H9 (cell line): ENCODE measurements around the gene USP21. TPM values are rescaled to one million over a fixed set of nuclear protein-coding genes. Genes with fewer than 3 reads are reported as not detected.

Experiments
- DNase-seq: peaks from one replicate; pipeline ENCODE4 v3.0.0-alpha.2; 2017
- H2AFZ ChIP-seq: one replicate; pipeline ENCODE4 v1.6.1; 2013; ENCODE audit warnings: mild to moderate bottlenecking, low read length, control low read depth, moderate library complexity
- H2AK5ac ChIP-seq: 2 replicates; pipeline ENCODE4 v1.6.1; 2013; ENCODE audit warnings: low read length, control low read depth, mixed read lengths; ENCODE audit not compliant: insufficient read length
- H2BK120ac ChIP-seq: one replicate; pipeline ENCODE4 v1.6.1; 2013; ENCODE audit warnings: low read depth, mild to moderate bottlenecking, low read length, control low read depth, inconsistent platforms; ENCODE audit not compliant: poor library complexity, severe bottlenecking
- H2BK12ac ChIP-seq: 2 replicates; pipeline ENCODE4 v1.6.1; 2013; ENCODE audit warnings: low read length, control low read depth, mixed read lengths, low read depth; ENCODE audit not compliant: insufficient read length
- H2BK15ac ChIP-seq: 2 replicates; pipeline ENCODE4 v1.6.1; 2013; ENCODE audit warnings: low read depth, low read length, control low read depth
- H2BK20ac ChIP-seq: one replicate; pipeline ENCODE4 v1.6.1; 2013; ENCODE audit warnings: low read depth, mild to moderate bottlenecking, low read length, control low read depth, inconsistent platforms; ENCODE audit not compliant: poor library complexity, severe bottlenecking
- H2BK5ac ChIP-seq: 2 replicates; pipeline ENCODE4 v1.6.1; 2013; ENCODE audit warnings: low read length, control low read depth, mixed read lengths; ENCODE audit not compliant: insufficient read length
- H3K14ac ChIP-seq: 2 replicates; pipeline ENCODE4 v1.6.1; 2013; ENCODE audit warnings: low read length, control low read depth; ENCODE audit not compliant: insufficient read depth
- H3K18ac ChIP-seq: 2 replicates; pipeline ENCODE4 v1.6.1; 2013; ENCODE audit warnings: low read depth, mild to moderate bottlenecking, mixed read lengths, low read length, control low read depth; ENCODE audit not compliant: insufficient read length
- H3K23ac ChIP-seq: 2 replicates; pipeline ENCODE4 v1.6.1; 2013; ENCODE audit warnings: low read length, control low read depth, mixed read lengths, low read depth; ENCODE audit not compliant: insufficient read length
- H3K23me2 ChIP-seq: 2 replicates; pipeline ENCODE4 v1.6.1; 2013; ENCODE audit warnings: low read depth, mild to moderate bottlenecking, mixed read lengths, low read length, control low read depth; ENCODE audit not compliant: insufficient read length, poor library complexity, severe bottlenecking
- H3K27ac ChIP-seq: 2 replicates; pipeline ENCODE4 v1.5.1; 2013; ENCODE audit warnings: low read length, control low read depth, mixed read lengths, low read depth; ENCODE audit not compliant: insufficient read length
- H3K27me3 ChIP-seq: 2 replicates; pipeline ENCODE4 v1.6.1; 2013; ENCODE audit warnings: low read length, control low read depth, inconsistent platforms; ENCODE audit not compliant: insufficient read depth
- H3K4ac ChIP-seq: 2 replicates; pipeline ENCODE4 v1.6.1; 2013; ENCODE audit warnings: low read depth, mild to moderate bottlenecking, control low read depth, inconsistent platforms, low read length, moderate library complexity
- H3K4me1 ChIP-seq: 2 replicates; pipeline ENCODE4 v1.6.1; 2013; ENCODE audit warnings: low read length, control low read depth, inconsistent platforms; ENCODE audit not compliant: insufficient read depth
- H3K4me2 ChIP-seq: 2 replicates; pipeline ENCODE4 v1.6.1; 2013; ENCODE audit warnings: low read length, control low read depth, mixed read lengths; ENCODE audit not compliant: insufficient read length, insufficient read depth
- H3K56ac ChIP-seq: 2 replicates; pipeline ENCODE4 v1.6.1; 2013; ENCODE audit warnings: low read depth, mild to moderate bottlenecking, mixed read lengths, low read length, control low read depth; ENCODE audit not compliant: insufficient read length
- H3K79me1 ChIP-seq: 2 replicates; pipeline ENCODE4 v1.6.1; 2013; ENCODE audit warnings: low read depth, mild to moderate bottlenecking, moderate library complexity, low read length, control low read depth, inconsistent platforms; ENCODE audit not compliant: insufficient read depth, poor library complexity, severe bottlenecking
- H3K79me2 ChIP-seq: 2 replicates; pipeline ENCODE4 v1.6.1; 2013; ENCODE audit warnings: low read length, control low read depth, inconsistent platforms; ENCODE audit not compliant: insufficient read depth
- H3K9ac ChIP-seq: 2 replicates; pipeline ENCODE4 v1.6.1; 2013; ENCODE audit warnings: low read length, control low read depth, mixed read lengths; ENCODE audit not compliant: insufficient read length; ENCODE audit errors: extremely low read depth
- H3K9me3 ChIP-seq: one replicate; pipeline ENCODE4 v1.6.1; 2013; ENCODE audit warnings: low read depth, low read length, inconsistent platforms; ENCODE audit not compliant: control insufficient read depth
- H3T11ph ChIP-seq: one replicate; pipeline ENCODE4 v1.6.1; 2013; ENCODE audit warnings: mild to moderate bottlenecking, low read length, control low read depth, inconsistent platforms
- H4K20me1 ChIP-seq: one replicate; pipeline ENCODE4 v1.6.1; 2013; ENCODE audit not compliant: control insufficient read depth, insufficient read length, insufficient read depth
- H4K5ac ChIP-seq: 2 replicates; pipeline ENCODE4 v1.6.1; 2013; ENCODE audit warnings: low read depth, mild to moderate bottlenecking, mixed read lengths, low read length, control low read depth; ENCODE audit not compliant: insufficient read length
- H4K8ac ChIP-seq: replicated peaks from 2 replicates; pipeline ENCODE4 v1.6.1; 2013; ENCODE audit warnings: low read length, control low read depth, mixed read lengths, low read depth; ENCODE audit not compliant: insufficient read length
- H4K91ac ChIP-seq: 2 replicates; pipeline ENCODE4 v1.6.1; 2013; ENCODE audit warnings: low read depth, mild to moderate bottlenecking, moderate library complexity, mixed read lengths, low read length, control low read depth; ENCODE audit not compliant: insufficient read length
- H3K27ac Mint-ChIP-seq, 3 experiments: 2 replicates in 2 of 3; 3 replicates in 1 of 3; pipeline ENCODE4 v1.8.0; 2020 to 2021; ENCODE audit warnings: mixed read lengths in 3 of 3, mild to moderate bottlenecking in 1 of 3, moderate library complexity in 1 of 3
- H3K27me3 Mint-ChIP-seq: 2 replicates; pipeline ENCODE4 v1.8.0; 2021; ENCODE audit warnings: low read depth, mild to moderate bottlenecking, moderate library complexity, mixed read lengths
- H3K36me3 Mint-ChIP-seq, 3 experiments: 2 replicates in 2 of 3; 3 replicates in 1 of 3; pipeline ENCODE4 v1.8.0; 2020 to 2021; ENCODE audit warnings: low read depth in 3 of 3, mixed read lengths in 3 of 3; ENCODE audit not compliant: insufficient read depth in 1 of 3
- H3K4me1 Mint-ChIP-seq, 2 experiments: 2 replicates each; pipeline ENCODE4 v1.8.0; 2020; ENCODE audit warnings: mixed read lengths in 2 of 2
- H3K4me3 Mint-ChIP-seq, 2 experiments: 2 replicates in 1 of 2; 3 replicates in 1 of 2; pipeline ENCODE4 v1.8.0; 2020 to 2021; ENCODE audit warnings: mild to moderate bottlenecking in 2 of 2, mixed read lengths in 2 of 2, moderate library complexity in 1 of 2
- H3K9me3 Mint-ChIP-seq, 2 experiments: 2 replicates in 1 of 2; 3 replicates in 1 of 2; pipeline ENCODE4 v1.8.0; 2020; ENCODE audit warnings: mild to moderate bottlenecking in 2 of 2, mixed read lengths in 2 of 2, moderate library complexity in 1 of 2
- WGBS: extraction: QIAGEN DNeasy Blood & Tissue Kit; methylation state at CpG from one replicate; pipeline ENCODE4 v1.1.7; 2013; ENCODE audit warnings: missing lambda C conversion rate, low lambda C conversion rate, mixed read lengths; ENCODE audit not compliant: insufficient read length; ENCODE audit errors: extremely low coverage; 5-methylcytosine and 5-hydroxymethylcytosine counted together
- total RNA-seq: library from RNA; stranded (reverse); gene quantifications from 2 replicates; pipeline ENCODE4 v1.2.1, GENCODE V29; 2021
- TF ChIP-seq, protein P1 (sequence below): fragments of 200-600 bp; sonication (generic); conservative IDR thresholded peaks from 3 replicates; pipeline ENCODE4 v1.8.0; 2021; ENCODE audit warnings: antibody characterized with exemption, mild to moderate bottlenecking

The USP21 gene
- total RNA-seq, 1 experiment from 2014 or later: 17.9 TPM

DNA sequence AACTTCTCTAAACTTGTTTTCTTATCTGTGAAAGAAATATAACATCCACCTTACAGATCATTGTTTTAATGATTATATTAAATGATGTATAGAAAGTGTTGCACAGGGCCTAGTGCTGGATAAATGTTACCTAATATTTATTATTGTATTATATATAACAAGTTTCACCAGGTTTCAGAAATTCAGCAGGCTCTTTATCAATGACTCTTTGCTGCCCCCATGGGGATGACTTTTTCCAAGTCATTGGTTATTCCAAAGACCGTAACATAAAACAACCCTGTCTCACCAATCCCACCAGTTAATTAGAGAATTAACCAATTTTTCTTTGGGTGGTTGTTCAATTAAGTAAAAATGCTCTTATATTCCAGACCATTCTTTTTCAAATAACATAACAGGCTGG, 19.5 kb upstream of the USP21 start:
- H3K4ac ChIP-seq: no peak overlapping the region
- H3K9me3 ChIP-seq: no peaks in the 10 kb centered on the region
- H3K9ac ChIP-seq: no peak overlapping the region
- no peak overlapping the region for H2BK15ac ChIP-seq
- TF ChIP-seq, protein P1, sequence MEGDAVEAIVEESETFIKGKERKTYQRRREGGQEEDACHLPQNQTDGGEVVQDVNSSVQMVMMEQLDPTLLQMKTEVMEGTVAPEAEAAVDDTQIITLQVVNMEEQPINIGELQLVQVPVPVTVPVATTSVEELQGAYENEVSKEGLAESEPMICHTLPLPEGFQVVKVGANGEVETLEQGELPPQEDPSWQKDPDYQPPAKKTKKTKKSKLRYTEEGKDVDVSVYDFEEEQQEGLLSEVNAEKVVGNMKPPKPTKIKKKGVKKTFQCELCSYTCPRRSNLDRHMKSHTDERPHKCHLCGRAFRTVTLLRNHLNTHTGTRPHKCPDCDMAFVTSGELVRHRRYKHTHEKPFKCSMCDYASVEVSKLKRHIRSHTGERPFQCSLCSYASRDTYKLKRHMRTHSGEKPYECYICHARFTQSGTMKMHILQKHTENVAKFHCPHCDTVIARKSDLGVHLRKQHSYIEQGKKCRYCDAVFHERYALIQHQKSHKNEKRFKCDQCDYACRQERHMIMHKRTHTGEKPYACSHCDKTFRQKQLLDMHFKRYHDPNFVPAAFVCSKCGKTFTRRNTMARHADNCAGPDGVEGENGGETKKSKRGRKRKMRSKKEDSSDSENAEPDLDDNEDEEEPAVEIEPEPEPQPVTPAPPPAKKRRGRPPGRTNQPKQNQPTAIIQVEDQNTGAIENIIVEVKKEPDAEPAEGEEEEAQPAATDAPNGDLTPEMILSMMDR: peak; percentile 75
- peaks cover 4% of the 10 kb centered on the region for H3K79me1 ChIP-seq
- H2AK5ac ChIP-seq: no peak overlapping the region
- H3K18ac ChIP-seq: no peak overlapping the region
- Mint-ChIP-seq H3K27ac (no peak overlapping the region), H3K4me3 (no peak overlapping the region), H3K9me3 (no peaks in the 10 kb centered on the region), H3K27me3 (no peaks in the 10 kb centered on the region), H3K36me3 (peaks cover 0 to 2% (median 0%) of the 10 kb centered on the region in 3 experiments; a peak in 1 of 7 replicates), H3K4me1 (no peaks in the 10 kb centered on the region)
- H3K4me1 ChIP-seq: no peaks in the 10 kb centered on the region
- no peak overlapping the region for H2BK20ac ChIP-seq
- no peak overlapping the region for H3K14ac ChIP-seq
- H2BK120ac ChIP-seq: no peak overlapping the region
- no peak overlapping the region for H2BK5ac ChIP-seq
- H3K23me2 ChIP-seq: no peaks in the 10 kb centered on the region
- H3K56ac ChIP-seq: no peak overlapping the region
- H3T11ph ChIP-seq: no peak overlapping the region
- H2BK12ac ChIP-seq: no peak overlapping the region
- DNase-seq: no peak
- no peak overlapping the region for H3K27ac ChIP-seq
- H3K4me2 ChIP-seq: no peak overlapping the region
- no CpG with 5 or more reads among the region's 1 CpG for WGBS
- H3K23ac ChIP-seq: no peak overlapping the region
- H3K79me2 ChIP-seq: no peaks in the 10 kb centered on the region
- no peak overlapping the region for H4K8ac ChIP-seq
- no peaks in the 10 kb centered on the region for H3K27me3 ChIP-seq
- H4K91ac ChIP-seq: no peak overlapping the region
- no peaks in the 10 kb centered on the region for H4K20me1 ChIP-seq
- H2AFZ ChIP-seq: no peak overlapping the region
- H4K5ac ChIP-seq: no peak overlapping the region
